ENCODE results near the gene MYF5. TPM values are rescaled to one million over a fixed set of nuclear protein-coding genes. Genes with fewer than 3 reads are reported as not detected.

MYF5 gene
- total RNA-seq, 1 experiment from 2014 or later: not detected

GRCh38 chr12:80702889-80703805, 13.6 kb upstream of the MYF5 start:
- ChIA-PET CTCF (interaction anchor here (0.6 kb wide), 1 partner anchor 11 kb away, joined by 3 read pairs; no protein-coding TSS in a partner anchor), POLR2A (no interaction called here)
- peak; percentile 60 for ATAC-seq
- Mint-ChIP-seq H3K4me1 (peaks cover 28% of the 10 kb centered on the region), H3K9me3 (no peaks in the 10 kb centered on the region), H3K27ac (no peak overlapping the region), H3K4me3 (peak overlapping the region; percentile 23; the same call in 1 of the 2 replicates), H3K27me3 (ENCODE audit: low read depth) (peaks cover 57% of the 10 kb centered on the region), H3K36me3 (no peaks in the 10 kb centered on the region)
- DNase-seq (ENCODE audit: low spot score): no peak
- TF ChIP-seq RELA (CRISPR knock-in tag; IDR thresholded peaks at IDR 0.05; ENCODE audit: borderline replicate concordance) (no peak), FOXJ3 (CRISPR knock-in tag; IDR thresholded peaks at IDR 0.05; ENCODE audit: borderline replicate concordance) (no peak), USF1 (CRISPR knock-in tag; IDR thresholded peaks at IDR 0.05) (no peak), ZNF317 (CRISPR knock-in tag; IDR thresholded peaks at IDR 0.05; ENCODE audit: borderline replicate concordance, low read depth) (no peak), IRF1 (CRISPR knock-in tag; IDR thresholded peaks at IDR 0.05) (no peak), MXD4 (CRISPR knock-in tag; IDR thresholded peaks at IDR 0.05; ENCODE audit: borderline replicate concordance) (no peak)

- Mint-ChIP-seq H3K36me3 (no peaks in the 10 kb centered on the region), H3K4me3 (no peak overlapping the region), H3K27me3 (ENCODE audit: low read depth) (peaks cover 70% of the 10 kb centered on the region), H3K4me1 (peaks cover 39% of the 10 kb centered on the region), H3K27ac (no peak overlapping the region), H3K9me3 (no peaks in the 10 kb centered on the region)
- ChIA-PET POLR2A (no interaction called here), CTCF (no interaction called here)
- no peak for ATAC-seq
- no peak for DNase-seq (ENCODE audit: low spot score)
- TF ChIP-seq MLX (CRISPR knock-in tag; IDR thresholded peaks at IDR 0.05) (no peak), AR (CRISPR knock-in tag; IDR thresholded peaks at IDR 0.05) (no peak), GABPB1 (CRISPR knock-in tag; IDR thresholded peaks at IDR 0.05) (no peak), TEAD4 (CRISPR knock-in tag; IDR thresholded peaks at IDR 0.05) (no peak), FOXK1 (CRISPR knock-in tag; IDR thresholded peaks at IDR 0.05) (no peak), ZNF416 (CRISPR knock-in tag; IDR thresholded peaks at IDR 0.05) (no peak), ZNF281 (CRISPR knock-in tag; IDR thresholded peaks at IDR 0.05) (no peak), ZNF425 (CRISPR knock-in tag; conservative IDR thresholded peaks at IDR 0.05) (no peak), JAZF1 (CRISPR knock-in tag; IDR thresholded peaks at IDR 0.05) (no peak), ZMAT4 (CRISPR knock-in tag; IDR thresholded peaks at IDR 0.05) (no peak), SOX15 (CRISPR knock-in tag; IDR thresholded peaks at IDR 0.05) (no peak), TEAD1 (CRISPR knock-in tag; IDR thresholded peaks at IDR 0.05) (no peak), ZBTB21 (CRISPR knock-in tag; IDR thresholded peaks at IDR 0.05; ENCODE audit: borderline replicate concordance) (no peak), USF1 (CRISPR knock-in tag; IDR thresholded peaks at IDR 0.05) (no peak), ERG (CRISPR knock-in tag; IDR thresholded peaks at IDR 0.05) (no peak)
Measured at GRCh38 chr12:80704420-80704819, 12.3 kb upstream of the MYF5 start.
